H54 (cell line): ENCODE results near the gene NIN.

Experiments
- DNase-seq: peaks from one replicate; pipeline ENCODE4 v3.0.0; 2011; ENCODE audit warnings: low spot score, mixed read lengths; ENCODE audit not compliant: insufficient read length
- FAIRE-seq: peaks from 3 replicates; lab custom pipeline; 2011; peaks lifted over from hg19 to GRCh38; lab: Jason Lieb, UNC
- POLR2A ChIP-seq: IDR thresholded peaks from 2 replicates; pipeline ENCODE4 v1.6.1; 2011; ENCODE audit warnings: low read depth, mild to moderate bottlenecking, low read length

NIN gene

DNA sequence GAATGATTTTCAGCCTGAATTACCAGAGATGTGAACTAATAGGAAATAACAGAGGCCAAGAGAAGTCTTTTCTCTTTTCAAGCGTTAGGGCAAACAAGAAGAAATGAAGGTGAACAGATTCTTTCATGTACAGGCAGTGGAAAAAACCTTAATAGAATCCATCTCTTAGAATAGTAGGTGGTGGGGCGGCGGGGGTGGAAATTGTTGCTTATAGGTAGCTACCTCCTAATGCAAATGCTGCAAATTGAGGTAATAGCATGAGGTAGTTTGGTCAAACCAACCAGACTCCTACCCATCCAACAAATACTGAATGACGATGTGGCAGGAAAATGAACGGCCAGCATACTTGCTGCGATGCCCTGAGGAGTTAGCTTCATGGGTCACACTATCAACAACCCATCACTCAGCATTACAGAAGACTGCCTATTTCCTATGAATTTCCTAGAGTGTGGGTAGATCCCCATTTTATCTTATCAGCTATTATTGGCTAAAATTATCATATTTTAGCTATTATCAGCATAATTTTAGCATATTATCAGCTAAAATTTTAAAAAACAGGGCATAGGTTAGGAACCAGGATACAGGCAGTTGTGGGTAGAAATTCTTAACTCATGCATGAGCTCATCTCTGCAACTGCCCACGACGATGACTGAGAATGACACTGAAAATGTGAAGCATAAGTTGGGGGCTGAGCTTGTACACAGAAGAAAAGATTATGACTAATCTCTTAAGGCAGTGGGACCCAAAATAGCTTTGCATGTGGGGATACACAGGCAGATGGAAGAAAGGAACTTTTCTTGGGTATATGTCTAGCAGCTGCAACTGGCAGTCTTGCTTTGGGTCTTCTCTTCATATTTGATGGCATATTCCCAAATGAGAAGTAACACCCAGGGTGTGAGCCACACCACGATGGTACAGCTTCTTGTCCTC, 68.7 kb downstream of the NIN start:
- DNase-seq: peak; percentile 28
- TF ChIP-seq POLR2A: no peak
- FAIRE-seq: peak; percentile 71

DNA sequence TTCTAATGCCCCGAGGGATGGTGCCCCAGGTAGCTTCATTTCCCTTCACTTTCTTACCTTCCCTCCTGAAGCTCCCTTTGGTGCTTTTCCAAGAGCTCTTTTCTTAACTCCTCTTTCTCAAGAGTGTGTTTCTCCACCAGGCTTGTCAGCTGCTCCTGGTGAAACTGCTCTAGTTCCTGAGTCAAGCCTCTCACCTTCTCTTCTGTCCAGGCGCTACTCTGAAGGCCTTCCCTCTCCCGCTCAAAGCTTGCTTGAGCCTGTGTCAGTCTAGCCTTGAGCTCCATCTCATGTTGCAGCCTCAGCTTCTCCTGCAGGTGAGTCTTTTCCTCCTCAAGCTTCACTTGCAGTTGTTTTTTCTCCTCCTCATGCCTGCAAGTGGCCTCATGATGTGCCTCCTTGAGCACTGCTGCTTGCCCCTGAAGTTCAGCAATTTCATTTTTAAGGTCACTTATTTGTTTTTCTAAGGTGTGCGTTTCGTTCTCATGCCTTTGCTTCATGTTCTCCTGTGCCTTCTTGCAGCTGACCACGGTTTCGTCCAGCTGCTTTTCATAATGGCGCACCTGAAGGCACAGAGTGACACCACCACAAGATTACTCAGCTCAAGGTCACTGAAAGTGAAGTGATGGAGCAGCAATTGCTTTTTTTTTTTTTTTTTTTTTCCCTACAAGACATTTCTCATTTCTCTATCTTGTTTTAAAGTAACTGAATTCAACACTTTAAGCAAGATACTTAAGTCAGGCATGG, 71.0 kb downstream of the NIN start:
- TF ChIP-seq POLR2A: no peak
- no peak for FAIRE-seq
- no peak for DNase-seq

DNA sequence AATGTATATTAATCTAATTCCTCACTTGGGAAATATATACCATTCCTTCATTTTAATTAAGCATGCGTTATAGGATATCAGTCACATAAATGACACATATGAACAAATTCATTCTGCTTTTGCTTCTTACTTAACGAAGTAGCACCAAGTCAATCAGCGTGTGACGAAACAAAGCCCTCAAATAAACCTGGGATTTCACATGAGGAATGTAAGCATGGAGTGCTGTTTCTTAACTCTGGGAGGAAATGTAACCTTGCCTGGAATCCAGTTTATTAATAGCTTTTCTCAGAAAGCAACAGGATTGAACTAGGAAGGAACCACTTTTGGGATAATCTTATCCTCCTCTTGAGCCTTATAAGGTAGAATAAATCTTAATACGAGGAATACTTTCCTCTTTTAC, 72.0 kb downstream of the NIN start:
- no peak for FAIRE-seq
- TF ChIP-seq POLR2A: no peak
- DNase-seq: no peak

DNA sequence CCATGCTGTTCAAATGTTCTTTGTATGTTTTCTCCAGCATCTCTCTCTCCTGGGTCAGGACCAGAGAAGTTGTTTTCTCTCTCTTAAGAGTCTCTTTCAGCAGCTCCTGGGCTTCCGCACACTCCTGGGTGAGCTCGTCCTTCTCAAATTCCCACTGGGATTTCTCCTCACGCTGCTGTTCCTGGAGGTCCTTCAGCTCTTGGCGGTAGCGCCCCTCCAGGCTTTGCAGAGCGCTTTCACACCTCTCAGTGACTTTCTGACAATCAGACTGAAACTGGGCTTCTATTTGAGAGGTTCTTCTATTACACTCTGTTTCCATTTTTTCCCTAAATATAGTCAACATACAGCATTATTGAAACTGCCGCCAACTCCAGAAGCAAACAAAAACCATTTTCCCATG, 72.7 kb downstream of the NIN start:
- no peak for TF ChIP-seq POLR2A
- FAIRE-seq: no peak

DNA sequence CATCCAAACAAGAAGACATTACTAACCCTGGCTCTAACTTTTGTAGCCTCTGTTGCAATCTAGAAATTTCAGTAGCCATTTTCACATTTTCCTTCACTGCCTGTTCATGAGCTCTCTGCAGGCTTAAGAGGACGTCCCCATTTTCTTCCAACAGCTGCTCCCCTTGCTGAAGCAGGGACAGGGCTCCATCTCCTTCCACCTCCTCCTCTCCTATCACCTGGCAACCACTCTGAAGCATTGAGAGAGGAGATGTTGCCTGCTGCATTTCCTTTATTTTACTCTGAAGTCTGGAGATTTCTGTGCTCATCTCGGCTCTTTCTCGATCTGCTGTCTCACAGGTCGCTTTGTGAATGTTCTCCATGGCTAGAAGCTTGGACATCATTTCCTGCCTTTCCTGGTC, 73.3 kb downstream of the NIN start:
- FAIRE-seq: no peak
- no peak for DNase-seq
- TF ChIP-seq POLR2A: no peak

More for the DNA sequence above, 72.7 kb downstream of the NIN start:
- no peak for DNase-seq

DNA sequence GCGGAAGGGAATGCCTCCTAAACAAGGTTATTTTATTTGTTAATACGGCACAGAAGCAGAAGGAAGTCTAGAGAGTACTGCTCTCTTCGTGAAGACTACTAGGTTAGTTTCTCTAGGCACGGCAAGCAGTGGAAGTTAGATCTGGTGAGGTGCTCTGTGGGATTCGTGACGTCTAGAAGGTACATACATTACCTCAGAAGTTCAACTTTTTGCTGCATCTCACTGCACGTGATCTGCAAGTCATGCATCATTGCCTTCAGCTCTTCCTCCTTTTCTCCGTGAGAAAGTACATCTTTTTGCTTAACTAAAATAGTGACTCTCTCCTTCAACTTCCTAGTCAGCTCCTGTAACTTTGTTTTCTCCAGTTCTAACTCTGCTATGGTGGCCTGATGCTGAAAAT, 74.7 kb downstream of the NIN start:
- TF ChIP-seq POLR2A: no peak
- FAIRE-seq (no peak), DNase-seq (no peak)

DNA sequence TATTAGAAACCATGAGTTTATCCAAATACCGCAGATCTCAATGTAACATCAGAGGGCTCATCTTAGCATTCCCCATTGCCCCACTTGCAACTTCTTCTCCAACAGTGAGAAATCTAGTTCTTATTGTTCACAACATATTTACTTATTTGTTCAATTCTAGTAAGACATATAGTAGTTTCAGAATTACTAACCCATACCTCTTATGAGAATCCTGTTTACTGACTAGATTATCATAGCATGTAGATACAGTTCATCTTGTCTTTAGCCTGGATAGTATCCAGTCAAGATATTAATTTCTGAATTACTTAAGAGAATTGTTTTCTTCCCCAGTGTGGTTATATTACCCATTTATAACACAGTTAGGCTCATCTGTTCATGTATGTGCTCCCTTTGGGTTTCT, 80.6 kb downstream of the NIN start:
- DNase-seq: no peak
- FAIRE-seq: no peak
- no peak for TF ChIP-seq POLR2A

DNA sequence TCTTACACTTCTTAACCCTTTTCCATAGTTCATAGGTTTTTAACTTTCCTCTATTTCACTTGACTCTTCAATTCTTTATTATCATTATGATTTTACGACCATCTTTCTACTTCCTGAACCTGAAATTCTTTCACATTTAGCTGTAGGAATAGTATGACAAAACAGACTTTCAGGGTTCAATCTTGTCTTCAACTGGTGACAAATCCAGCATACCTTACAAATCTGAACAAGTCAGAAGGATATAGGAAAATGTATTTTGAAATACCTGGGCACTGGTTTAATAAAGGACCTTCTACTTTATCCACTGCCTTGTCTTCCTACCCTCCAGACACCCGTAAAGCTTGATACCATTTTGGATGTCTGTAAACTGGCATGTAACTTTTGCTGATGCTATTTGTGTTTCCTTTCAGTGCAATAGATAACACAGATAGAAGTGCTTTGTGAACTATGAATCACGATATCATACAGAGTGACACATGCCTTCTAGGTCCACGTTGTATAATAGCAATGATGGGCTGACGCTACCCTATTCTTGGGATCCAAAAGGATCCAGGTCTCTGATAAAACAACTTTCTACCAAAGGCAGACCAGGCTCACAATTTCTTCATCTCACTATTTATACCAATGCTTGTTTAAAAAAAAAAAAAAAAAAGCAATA, 85.4 kb downstream of the NIN start:
- FAIRE-seq: no peak
- no peak for TF ChIP-seq POLR2A
- no peak for DNase-seq

DNA sequence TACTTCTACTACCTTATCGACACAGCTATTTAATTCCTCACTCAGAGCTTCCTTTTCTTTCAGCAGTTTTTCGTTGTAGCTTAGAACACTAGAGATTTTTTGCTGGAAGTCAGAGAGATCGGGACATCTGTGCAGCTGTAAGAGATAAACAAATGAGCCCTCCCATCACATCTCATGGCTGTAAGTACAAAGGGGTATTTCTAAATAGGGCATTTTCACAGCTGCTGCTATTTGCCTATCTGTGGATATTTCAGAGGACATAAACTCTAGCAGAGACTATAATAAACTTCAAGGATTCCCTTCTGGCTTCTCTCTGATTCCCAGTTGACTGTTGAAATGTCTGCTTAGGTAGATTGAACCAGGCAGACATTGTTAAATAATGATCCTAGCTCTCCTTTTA, 86.7 kb downstream of the NIN start:
- DNase-seq (no peak), FAIRE-seq (no peak)
- no peak for TF ChIP-seq POLR2A

DNA sequence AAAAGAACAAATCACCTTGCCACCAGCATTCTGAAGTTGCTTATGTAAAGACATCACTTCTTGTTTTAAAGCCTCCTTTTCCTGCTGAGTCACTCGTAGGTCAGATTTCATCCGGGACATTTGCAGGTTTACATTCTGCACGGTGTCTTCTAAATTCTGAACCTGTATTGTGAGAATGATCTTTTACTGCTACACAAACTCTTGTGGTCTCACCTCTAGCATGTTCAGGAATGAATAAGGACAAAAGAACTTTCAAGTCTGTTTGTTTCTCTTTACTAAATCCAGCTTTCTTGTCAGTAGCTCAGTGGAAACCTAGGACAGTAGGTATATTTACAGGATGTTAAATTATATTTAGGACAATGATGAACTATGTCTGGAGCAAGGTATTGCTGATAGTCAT, 89.4 kb downstream of the NIN start:
- TF ChIP-seq POLR2A: no peak
- DNase-seq (no peak), FAIRE-seq (peak; percentile 53)

DNA sequence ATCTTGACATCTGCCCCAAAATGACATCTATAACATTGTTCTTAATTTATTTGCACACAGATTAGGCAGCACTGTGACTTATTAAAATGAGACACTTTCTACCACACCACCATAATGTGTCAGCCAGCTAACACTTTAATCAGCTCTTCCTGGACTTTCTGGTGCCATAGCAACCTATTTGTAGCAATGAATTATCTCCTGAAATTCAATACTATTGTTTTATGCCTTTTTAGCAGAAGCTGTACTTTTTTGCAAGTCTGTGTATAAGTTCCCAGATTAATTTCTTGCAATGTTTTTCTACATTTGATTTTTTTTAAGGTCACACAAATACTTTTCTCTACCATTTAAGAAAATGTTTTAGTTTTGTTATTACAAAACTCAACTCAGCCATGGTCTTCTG, 90.1 kb downstream of the NIN start:
- no peak for DNase-seq
- FAIRE-seq: no peak

DNA sequence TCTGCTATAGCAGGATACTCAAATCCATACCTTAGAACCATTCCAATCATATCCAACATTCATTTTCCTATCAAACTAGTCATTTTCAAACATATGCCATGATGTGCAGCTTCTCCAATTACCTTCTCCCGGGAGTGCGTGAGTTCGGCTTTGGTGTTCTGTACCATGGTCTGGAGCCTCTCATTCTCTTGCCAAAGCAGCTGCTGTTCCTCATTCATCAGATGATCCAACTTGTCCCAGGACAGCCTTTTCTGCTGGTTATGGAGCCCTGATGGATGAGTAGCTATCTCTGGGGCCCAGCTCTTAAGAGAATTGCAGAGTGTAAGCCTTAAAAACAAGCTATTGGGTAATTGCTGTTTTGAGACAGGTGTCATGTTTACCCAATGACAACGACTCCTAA, 91.8 kb downstream of the NIN start:
- no peak for TF ChIP-seq POLR2A
- FAIRE-seq (no peak), DNase-seq (no peak)

More for the DNA sequence above, 90.1 kb downstream of the NIN start:
- TF ChIP-seq POLR2A: no peak

DNA sequence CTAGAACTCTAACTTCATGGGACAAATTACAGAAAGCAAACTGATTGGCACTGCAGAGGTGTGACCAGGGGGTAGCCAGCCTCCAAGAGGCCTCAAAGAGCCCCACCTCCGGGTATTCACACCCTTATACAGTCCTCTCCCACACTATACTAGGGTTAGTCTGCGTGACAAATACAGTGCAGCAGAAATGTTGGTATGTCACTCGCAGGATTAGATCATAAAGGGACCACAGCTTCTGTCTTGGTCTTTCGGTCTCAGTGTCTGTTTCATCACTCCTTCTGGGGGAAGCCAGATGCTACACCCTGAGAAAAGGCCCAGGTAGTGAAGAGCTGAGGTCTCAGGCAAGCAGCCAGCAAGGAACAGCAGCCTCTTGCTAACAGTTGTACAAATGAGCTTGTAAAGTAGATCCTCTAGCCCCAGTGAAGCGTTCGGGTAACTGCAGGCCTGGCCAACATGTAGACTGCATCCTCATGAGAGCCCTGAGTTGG, 94.0 kb downstream of the NIN start:
- TF ChIP-seq POLR2A: no peak
- no peak for DNase-seq
- no peak for FAIRE-seq
